ENCODE results near the gene CHRM2. TPM values are rescaled to one million over a fixed set of nuclear protein-coding genes. Genes with fewer than 3 reads are reported as not detected.

The CHRM2 gene
- total RNA-seq, 4 donors from 2014 or later, result 0.13 to 0.32 (median 0.15) TPM; not detected in 1

- 49 to 68% methylated on average over 3 of the region's 3 CpGs for WGBS, 2 donors
Measured at GRCh38 chr7:136953386-136953785, 84.9 kb downstream of the CHRM2 start.

DNA sequence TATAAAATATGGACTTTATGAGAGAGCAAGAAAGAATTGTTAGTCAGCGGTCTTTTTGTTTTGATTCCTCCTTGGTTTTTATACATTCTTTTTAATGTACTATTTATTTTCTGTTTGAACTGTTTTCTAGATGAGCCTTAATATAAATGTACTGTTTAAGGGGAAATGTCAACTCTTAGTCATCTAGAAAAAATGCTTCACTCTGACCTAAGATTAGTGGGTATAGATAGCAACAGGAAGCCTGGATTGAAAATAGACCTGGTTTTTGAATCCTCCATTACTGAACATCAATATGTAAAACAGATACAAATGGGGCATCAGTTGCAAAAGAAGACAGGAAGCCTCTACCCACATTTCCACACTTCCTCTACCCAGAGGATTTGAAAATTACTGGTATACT is 87.8 kb downstream of the CHRM2 start:
- 86 to 91% methylated on average over 1 of the region's 1 CpG for WGBS, 2 donors
- TF ChIP-seq POLR2A (IDR thresholded peaks at IDR 0.05) (no peak), CTCF (IDR thresholded peaks at IDR 0.05) (no peak)
- no peak overlapping the region for H3K4me3 ChIP-seq (ENCODE audit: low read depth, poor library complexity, severe bottlenecking)
- intact Hi-C loops (cut with DNase I; ENCODE audit: low total_unique reads), result no loop called here
- DNase-seq (ENCODE audit: low spot score in 2 of 2), result no peak

More at GRCh38 chr7:136953386-136953785, 84.9 kb downstream of the CHRM2 start:
- intact Hi-C loops (cut with DNase I; ENCODE audit: low total_unique reads), result no loop called here
- H3K4me3 ChIP-seq (ENCODE audit: low read depth, poor library complexity, severe bottlenecking), result no peak overlapping the region
- DNase-seq (ENCODE audit: low spot score in 2 of 2), result no peak
- TF ChIP-seq CTCF (IDR thresholded peaks at IDR 0.05) (no peak), POLR2A (IDR thresholded peaks at IDR 0.05) (no peak)

DNA sequence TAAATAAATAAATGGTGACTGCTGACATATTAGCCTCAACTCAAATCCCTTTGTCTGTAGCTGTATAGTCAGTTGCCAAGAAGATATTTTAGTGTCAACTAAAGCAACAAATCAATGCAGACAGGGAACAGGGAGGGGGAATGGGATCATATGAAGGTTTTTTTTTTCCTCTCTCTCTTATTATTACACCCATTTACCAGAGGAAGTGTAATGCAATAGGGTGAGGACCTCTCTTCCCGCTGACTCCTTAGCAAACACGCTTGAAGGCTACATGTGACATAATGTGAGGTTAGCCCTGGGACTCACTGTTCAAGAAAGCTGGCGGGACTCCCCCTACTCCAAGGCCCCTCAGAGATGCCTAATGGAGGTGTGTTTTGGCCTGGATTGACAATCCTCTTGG is 88.2 kb downstream of the CHRM2 start:
- WGBS, 2 donors, result 84 to 89% methylated on average over 3 of the region's 3 CpGs
- intact Hi-C loops (cut with DNase I; ENCODE audit: low total_unique reads), result no loop called here

DNA sequence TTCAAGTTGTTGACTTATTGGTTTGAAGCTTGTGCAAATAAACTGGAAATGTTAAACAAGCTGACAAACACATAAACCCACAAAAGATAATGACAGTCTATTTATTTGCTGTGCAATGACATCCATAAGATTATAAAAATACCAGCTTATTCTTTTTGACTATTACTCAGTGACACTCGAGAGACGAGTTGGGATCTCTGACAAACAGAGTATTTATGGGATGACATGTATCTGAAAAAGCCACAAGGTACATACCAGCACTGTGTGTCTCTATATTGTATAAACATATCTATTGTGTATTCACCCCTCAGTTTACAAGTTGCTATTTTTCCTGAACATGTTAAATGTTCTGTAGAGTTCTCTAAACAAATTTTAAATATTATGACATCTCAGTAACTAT is 88.9 kb downstream of the CHRM2 start:
- H3K4me3 ChIP-seq (ENCODE audit: low read depth, poor library complexity, severe bottlenecking), result no peak overlapping the region
- intact Hi-C loops (cut with DNase I; ENCODE audit: low total_unique reads), result no loop called here
- TF ChIP-seq CTCF (IDR thresholded peaks at IDR 0.05) (no peak), POLR2A (IDR thresholded peaks at IDR 0.05) (no peak)
- WGBS, 2 donors, result 59 to 64% methylated on average over 2 of the region's 2 CpGs
- DNase-seq (ENCODE audit: low spot score in 2 of 2), result no peak

More for the DNA sequence above, 88.2 kb downstream of the CHRM2 start:
- no peak overlapping the region for H3K4me3 ChIP-seq (ENCODE audit: low read depth, poor library complexity, severe bottlenecking)
- TF ChIP-seq POLR2A (IDR thresholded peaks at IDR 0.05) (no peak), CTCF (IDR thresholded peaks at IDR 0.05) (no peak)
- no peak for DNase-seq (ENCODE audit: low spot score in 2 of 2)

- WGBS, 2 donors, result 68 to 71% methylated on average over 2 of the region's 2 CpGs
- intact Hi-C loops (cut with DNase I; ENCODE audit: low total_unique reads), result no loop called here
- H3K4me3 ChIP-seq (ENCODE audit: low read depth, poor library complexity, severe bottlenecking), result no peak overlapping the region
- DNase-seq (ENCODE audit: low spot score in 2 of 2), result no peak
- TF ChIP-seq POLR2A (IDR thresholded peaks at IDR 0.05) (no peak), CTCF (IDR thresholded peaks at IDR 0.05) (no peak)
Measured at GRCh38 chr7:136958016-136958415, 89.6 kb downstream of the CHRM2 start.

DNA sequence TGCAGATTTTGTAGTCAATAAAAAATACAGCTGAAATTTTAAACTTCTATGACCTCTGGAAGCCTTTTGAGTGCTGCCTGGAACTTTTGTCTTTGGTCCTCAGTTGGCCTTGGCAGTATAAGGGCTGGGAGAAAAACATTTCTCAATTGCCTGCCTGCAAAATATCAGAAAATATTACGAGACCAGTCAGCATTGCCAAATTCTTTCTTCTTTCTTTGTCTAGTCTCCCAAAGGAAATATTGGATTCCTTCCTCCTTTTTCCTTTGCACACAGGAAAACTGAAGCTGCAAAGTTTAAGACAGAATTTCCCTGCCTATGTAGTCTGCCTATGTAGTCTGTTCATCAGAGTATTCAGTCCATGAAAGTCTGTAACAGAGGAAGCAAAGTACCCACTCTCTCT is 95.9 kb downstream of the CHRM2 start:
- 23 to 31% methylated on average over 1 of the region's 1 CpG for WGBS, 2 donors
- DNase-seq (ENCODE audit: low spot score in 2 of 2), result no peak
- no peak for TF ChIP-seq CTCF (IDR thresholded peaks at IDR 0.05)
- TF ChIP-seq POLR2A (IDR thresholded peaks at IDR 0.05), result no peak

More for the DNA sequence above, 95.9 kb downstream of the CHRM2 start:
- H3K4me3 ChIP-seq (ENCODE audit: low read depth, poor library complexity, severe bottlenecking), result no peak overlapping the region
- intact Hi-C loops (cut with DNase I; ENCODE audit: low total_unique reads), result no loop called here

Data from lower leg skin (tissue), 4 donors.